ENCODE data around the gene SYT13.
"Not testable (repeated sequence)": the region's sequence is repeated elsewhere in the genome, so short reads cannot be mapped to it uniquely, and the experiment has no call there.

SYT13 gene

GRCh38 chr11:45303316-45303715, 17.2 kb upstream of the SYT13 start:
- Mint-ChIP-seq H3K9me3 (no peaks in the 10 kb centered on the region), H3K4me3 (no peak overlapping the region), H3K27ac (ENCODE audit: low read depth) (no peak overlapping the region), H3K36me3 (ENCODE audit: insufficient read depth) (no peaks in the 10 kb centered on the region), H3K27me3 (no peaks in the 10 kb centered on the region), H3K4me1 (no peaks in the 10 kb centered on the region)
- ATAC-seq (replicated peaks; ENCODE audit: extremely low read depth, poor library complexity, severe bottlenecking) = no peak
- no peak for DNase-seq (ENCODE audit: low spot score in 2 of 2)

DNA sequence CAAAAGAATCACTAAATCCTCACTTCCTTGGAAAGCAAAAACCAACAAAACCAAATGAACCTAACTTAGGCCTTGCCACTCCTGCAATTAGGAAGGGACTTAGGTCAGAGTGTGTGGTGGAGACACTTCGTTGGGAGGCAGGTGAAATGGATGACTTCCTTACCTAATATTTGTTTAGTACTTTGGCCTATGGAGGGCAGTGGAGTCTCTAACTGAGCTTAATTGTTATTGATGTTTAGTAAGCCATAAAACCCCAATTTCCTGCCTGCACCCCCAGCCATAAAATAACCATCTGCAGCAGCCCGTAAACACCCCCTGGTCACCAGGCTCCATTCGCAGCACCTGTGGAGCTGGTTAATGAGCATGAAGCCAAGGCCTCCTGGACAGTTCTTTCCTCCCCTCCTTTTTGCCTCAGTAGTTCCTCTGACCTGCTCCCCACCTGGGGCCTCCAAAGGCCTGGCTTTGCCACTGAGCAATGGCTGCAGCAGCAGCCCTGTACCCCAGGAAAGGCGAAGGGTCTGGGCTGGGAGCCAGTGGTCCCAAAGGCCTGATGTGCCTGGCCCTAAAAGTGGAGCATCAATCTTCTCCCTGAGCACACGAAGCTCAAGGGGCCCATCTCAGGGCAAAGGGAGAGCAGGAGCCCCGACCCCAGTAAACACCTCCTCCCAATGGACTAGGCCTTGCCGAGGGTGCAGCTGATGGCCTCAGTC, 15.6 kb upstream of the SYT13 start:
- ATAC-seq (replicated peaks; ENCODE audit: extremely low read depth, poor library complexity, severe bottlenecking) = no peak
- H3K36me3 Mint-ChIP-seq (ENCODE audit: insufficient read depth) = no peaks in the 10 kb centered on the region
- no peaks in the 10 kb centered on the region for H3K9me3 Mint-ChIP-seq
- H3K4me1 Mint-ChIP-seq = no peaks in the 10 kb centered on the region
- DNase-seq (ENCODE audit: low spot score in 2 of 2) = no peak
- no peak overlapping the region for H3K27ac Mint-ChIP-seq (ENCODE audit: low read depth)
- H3K27me3 Mint-ChIP-seq = peaks cover 6% of the 10 kb centered on the region
- no peak overlapping the region for H3K4me3 Mint-ChIP-seq

- H3K9me3 Mint-ChIP-seq = no peaks in the 10 kb centered on the region
- no peaks in the 10 kb centered on the region for H3K36me3 Mint-ChIP-seq (ENCODE audit: insufficient read depth)
- no peak overlapping the region for H3K4me3 Mint-ChIP-seq
- DNase-seq (ENCODE audit: low spot score in 2 of 2) = no peak
- peaks cover 6% of the 10 kb centered on the region for H3K27me3 Mint-ChIP-seq
- no peak overlapping the region for H3K27ac Mint-ChIP-seq (ENCODE audit: low read depth)
- no peaks in the 10 kb centered on the region for H3K4me1 Mint-ChIP-seq
- ATAC-seq (replicated peaks; ENCODE audit: extremely low read depth, poor library complexity, severe bottlenecking) = no peak
These were observed 14.6 kb upstream of the SYT13 start for GRCh38 chr11:45300715-45301114.

GRCh38 chr11:45298718-45299117, 12.6 kb upstream of the SYT13 start:
- H3K27me3 Mint-ChIP-seq = peaks cover 22% of the 10 kb centered on the region
- no peak overlapping the region for H3K27ac Mint-ChIP-seq (ENCODE audit: low read depth)
- H3K4me1 Mint-ChIP-seq = no peaks in the 10 kb centered on the region
- no peak for ATAC-seq (replicated peaks; ENCODE audit: extremely low read depth, poor library complexity, severe bottlenecking)
- no peak overlapping the region for H3K4me3 Mint-ChIP-seq
- no peak for DNase-seq (ENCODE audit: low spot score in 2 of 2)
- no peaks in the 10 kb centered on the region for H3K9me3 Mint-ChIP-seq
- no peaks in the 10 kb centered on the region for H3K36me3 Mint-ChIP-seq (ENCODE audit: insufficient read depth)

- Mint-ChIP-seq H3K27ac (ENCODE audit: low read depth) (no peak overlapping the region), H3K36me3 (ENCODE audit: insufficient read depth) (no peaks in the 10 kb centered on the region), H3K4me3 (no peak overlapping the region), H3K9me3 (no peaks in the 10 kb centered on the region), H3K4me1 (no peaks in the 10 kb centered on the region), H3K27me3 (peaks cover 48% of the 10 kb centered on the region)
- ATAC-seq (replicated peaks; ENCODE audit: extremely low read depth, poor library complexity, severe bottlenecking) (no peak), DNase-seq (ENCODE audit: low spot score in 2 of 2) (no peak)
These were observed 9.9 kb upstream of the SYT13 start for GRCh38 chr11:45296075-45296474.

DNA sequence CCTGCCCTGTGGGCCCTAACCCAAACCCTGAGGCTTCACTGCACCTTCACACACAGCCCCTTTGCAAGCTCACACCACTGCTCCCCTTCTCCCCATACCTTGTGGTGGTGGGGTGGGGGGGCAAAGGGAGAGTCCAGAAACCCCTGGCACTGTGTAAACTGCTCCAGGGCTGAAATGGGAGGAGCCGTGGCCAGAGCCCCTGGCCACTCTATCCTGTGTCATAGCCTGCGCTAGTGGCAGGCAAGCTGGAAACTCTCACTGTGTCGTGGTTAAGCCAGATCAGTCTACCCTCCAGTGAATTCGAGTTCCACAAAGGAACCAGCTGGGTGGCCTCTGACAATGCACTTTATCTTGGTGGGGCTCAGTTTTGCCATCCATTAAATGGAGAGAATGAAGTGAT, 8.4 kb upstream of the SYT13 start:
- H3K4me3 Mint-ChIP-seq = no peak overlapping the region
- no peak overlapping the region for H3K27ac Mint-ChIP-seq (ENCODE audit: low read depth)
- H3K4me1 Mint-ChIP-seq = no peaks in the 10 kb centered on the region
- ATAC-seq (replicated peaks; ENCODE audit: extremely low read depth, poor library complexity, severe bottlenecking) (no peak), DNase-seq (ENCODE audit: low spot score in 2 of 2) (no peak)
- H3K9me3 Mint-ChIP-seq = no peaks in the 10 kb centered on the region
- no peaks in the 10 kb centered on the region for H3K36me3 Mint-ChIP-seq (ENCODE audit: insufficient read depth)
- peaks cover 64% of the 10 kb centered on the region for H3K27me3 Mint-ChIP-seq

- ATAC-seq (replicated peaks; ENCODE audit: extremely low read depth, poor library complexity, severe bottlenecking) (peak; percentile 64), DNase-seq (ENCODE audit: low spot score in 2 of 2) (peak; percentile 33 to 38)
- not testable (repeated sequence) for H3K4me1 Mint-ChIP-seq
These were observed 7.5 kb upstream of the SYT13 start for GRCh38 chr11:45293566-45294192.

DNA sequence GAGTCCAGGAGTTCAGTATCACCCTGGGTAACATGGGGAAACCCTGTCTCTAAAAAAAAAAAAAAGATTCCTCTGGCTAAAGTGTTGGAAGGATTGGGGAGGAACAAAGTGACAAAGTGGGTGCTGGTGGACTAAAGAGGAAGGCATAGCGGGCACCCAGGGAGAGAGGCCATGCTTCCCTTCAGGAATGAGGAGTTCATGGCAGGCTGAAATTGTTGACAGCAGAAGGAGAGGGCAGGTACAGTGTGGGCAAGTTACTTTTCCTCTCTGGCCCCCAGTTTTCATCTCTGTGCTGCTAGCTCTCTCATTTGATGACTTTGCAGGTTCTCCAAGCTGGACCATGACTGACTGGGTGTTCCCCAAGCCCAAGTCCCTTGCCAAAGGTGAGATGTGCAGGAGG, 4.4 kb upstream of the SYT13 start:
- DNase-seq (ENCODE audit: low spot score in 2 of 2) (no peak), ATAC-seq (replicated peaks; ENCODE audit: extremely low read depth, poor library complexity, severe bottlenecking) (no peak)
- Mint-ChIP-seq H3K27ac (ENCODE audit: low read depth) (no peak overlapping the region), H3K4me1 (no peaks in the 10 kb centered on the region), H3K27me3 (peaks cover 96% of the 10 kb centered on the region), H3K4me3 (no peak overlapping the region), H3K9me3 (no peaks in the 10 kb centered on the region), H3K36me3 (ENCODE audit: insufficient read depth) (no peaks in the 10 kb centered on the region)

More at GRCh38 chr11:45293566-45294192, 7.5 kb upstream of the SYT13 start:
- not testable (repeated sequence) for H3K27ac Mint-ChIP-seq (ENCODE audit: low read depth); H3K4me3 Mint-ChIP-seq; H3K9me3 Mint-ChIP-seq; H3K36me3 Mint-ChIP-seq (ENCODE audit: insufficient read depth)
- peaks cover 72% of the 10 kb centered on the region for H3K27me3 Mint-ChIP-seq

GRCh38 chr11:45289369-45289768, 3.2 kb upstream of the SYT13 start:
- no peaks in the 10 kb centered on the region for H3K4me1 Mint-ChIP-seq
- no peak for DNase-seq (ENCODE audit: low spot score in 2 of 2)
- H3K27me3 Mint-ChIP-seq = peaks cover 98% of the 10 kb centered on the region
- ATAC-seq (replicated peaks; ENCODE audit: extremely low read depth, poor library complexity, severe bottlenecking) = no peak
- no peaks in the 10 kb centered on the region for H3K9me3 Mint-ChIP-seq
- no peak overlapping the region for H3K27ac Mint-ChIP-seq (ENCODE audit: low read depth)
- no peaks in the 10 kb centered on the region for H3K36me3 Mint-ChIP-seq (ENCODE audit: insufficient read depth)
- no peak overlapping the region for H3K4me3 Mint-ChIP-seq

GRCh38 chr11:45288339-45288738, 2.2 kb upstream of the SYT13 start:
- Mint-ChIP-seq H3K36me3 (ENCODE audit: insufficient read depth) (no peaks in the 10 kb centered on the region), H3K27me3 (peaks cover 98% of the 10 kb centered on the region), H3K4me1 (no peaks in the 10 kb centered on the region), H3K27ac (ENCODE audit: low read depth) (no peak overlapping the region), H3K9me3 (no peaks in the 10 kb centered on the region), H3K4me3 (no peak overlapping the region)
- DNase-seq (ENCODE audit: low spot score in 2 of 2) (no peak), ATAC-seq (replicated peaks; ENCODE audit: extremely low read depth, poor library complexity, severe bottlenecking) (no peak)

GRCh38 chr11:45287316-45287903, 1.3 kb upstream of the SYT13 start:
- peaks cover 92% of the 10 kb centered on the region for H3K27me3 Mint-ChIP-seq
- no peak overlapping the region for H3K4me3 Mint-ChIP-seq
- H3K4me1 Mint-ChIP-seq = no peaks in the 10 kb centered on the region
- H3K9me3 Mint-ChIP-seq = no peaks in the 10 kb centered on the region
- no peak overlapping the region for H3K27ac Mint-ChIP-seq (ENCODE audit: low read depth)
- ATAC-seq (replicated peaks; ENCODE audit: extremely low read depth, poor library complexity, severe bottlenecking) (no peak), DNase-seq (ENCODE audit: low spot score in 2 of 2) (no peak)
- no peaks in the 10 kb centered on the region for H3K36me3 Mint-ChIP-seq (ENCODE audit: insufficient read depth)

GRCh38 chr11:45285250-45285828, 802 bp downstream of the SYT13 start:
- no peaks in the 10 kb centered on the region for H3K9me3 Mint-ChIP-seq
- peaks cover 72% of the 10 kb centered on the region for H3K27me3 Mint-ChIP-seq
- no peaks in the 10 kb centered on the region for H3K36me3 Mint-ChIP-seq (ENCODE audit: insufficient read depth)

GRCh38 chr11:45282081-45282480, 4.1 kb downstream of the SYT13 start:
- Mint-ChIP-seq H3K9me3 (no peaks in the 10 kb centered on the region), H3K27me3 (peaks cover 56% of the 10 kb centered on the region), H3K27ac (ENCODE audit: low read depth) (no peak overlapping the region), H3K36me3 (ENCODE audit: insufficient read depth) (no peaks in the 10 kb centered on the region), H3K4me3 (no peak overlapping the region), H3K4me1 (no peaks in the 10 kb centered on the region)
- ATAC-seq (replicated peaks; ENCODE audit: extremely low read depth, poor library complexity, severe bottlenecking) (no peak), DNase-seq (ENCODE audit: low spot score in 2 of 2) (no peak)

More at GRCh38 chr11:45285250-45285828, 802 bp downstream of the SYT13 start:
- Mint-ChIP-seq H3K27ac (ENCODE audit: low read depth) (no peak overlapping the region), H3K4me3 (no peak overlapping the region), H3K4me1 (no peaks in the 10 kb centered on the region)
- ATAC-seq (replicated peaks; ENCODE audit: extremely low read depth, poor library complexity, severe bottlenecking) = no peak
- no peak for DNase-seq (ENCODE audit: low spot score in 2 of 2)
